H9 (cell line): ENCODE data around the gene NHS. TPM values are rescaled to one million over a fixed set of nuclear protein-coding genes. Genes with fewer than 3 reads are reported as not detected.

Experiments used
- DNase-seq: peaks from one replicate; pipeline ENCODE4 v3.0.0-alpha.2; 2017
- H2AFZ ChIP-seq: one replicate; pipeline ENCODE4 v1.6.1; 2013; ENCODE audit warnings: mild to moderate bottlenecking, low read length, control low read depth, moderate library complexity
- H2AK5ac ChIP-seq: 2 replicates; pipeline ENCODE4 v1.6.1; 2013; ENCODE audit warnings: low read length, control low read depth, mixed read lengths; ENCODE audit not compliant: insufficient read length
- H2BK120ac ChIP-seq: one replicate; pipeline ENCODE4 v1.6.1; 2013; ENCODE audit warnings: low read depth, mild to moderate bottlenecking, low read length, control low read depth, inconsistent platforms; ENCODE audit not compliant: poor library complexity, severe bottlenecking
- H2BK12ac ChIP-seq: 2 replicates; pipeline ENCODE4 v1.6.1; 2013; ENCODE audit warnings: low read length, control low read depth, mixed read lengths, low read depth; ENCODE audit not compliant: insufficient read length
- H2BK15ac ChIP-seq: 2 replicates; pipeline ENCODE4 v1.6.1; 2013; ENCODE audit warnings: low read depth, low read length, control low read depth
- H2BK20ac ChIP-seq: one replicate; pipeline ENCODE4 v1.6.1; 2013; ENCODE audit warnings: low read depth, mild to moderate bottlenecking, low read length, control low read depth, inconsistent platforms; ENCODE audit not compliant: poor library complexity, severe bottlenecking
- H2BK5ac ChIP-seq: 2 replicates; pipeline ENCODE4 v1.6.1; 2013; ENCODE audit warnings: low read length, control low read depth, mixed read lengths; ENCODE audit not compliant: insufficient read length
- H3K14ac ChIP-seq: 2 replicates; pipeline ENCODE4 v1.6.1; 2013; ENCODE audit warnings: low read length, control low read depth; ENCODE audit not compliant: insufficient read depth
- H3K18ac ChIP-seq: 2 replicates; pipeline ENCODE4 v1.6.1; 2013; ENCODE audit warnings: low read depth, mild to moderate bottlenecking, mixed read lengths, low read length, control low read depth; ENCODE audit not compliant: insufficient read length
- H3K23ac ChIP-seq: 2 replicates; pipeline ENCODE4 v1.6.1; 2013; ENCODE audit warnings: low read length, control low read depth, mixed read lengths, low read depth; ENCODE audit not compliant: insufficient read length
- H3K23me2 ChIP-seq: 2 replicates; pipeline ENCODE4 v1.6.1; 2013; ENCODE audit warnings: low read depth, mild to moderate bottlenecking, mixed read lengths, low read length, control low read depth; ENCODE audit not compliant: insufficient read length, poor library complexity, severe bottlenecking
- H3K27ac ChIP-seq: 2 replicates; pipeline ENCODE4 v1.5.1; 2013; ENCODE audit warnings: low read length, control low read depth, mixed read lengths, low read depth; ENCODE audit not compliant: insufficient read length
- H3K27me3 ChIP-seq: 2 replicates; pipeline ENCODE4 v1.6.1; 2013; ENCODE audit warnings: low read length, control low read depth, inconsistent platforms; ENCODE audit not compliant: insufficient read depth
- H3K4ac ChIP-seq: 2 replicates; pipeline ENCODE4 v1.6.1; 2013; ENCODE audit warnings: low read depth, mild to moderate bottlenecking, control low read depth, inconsistent platforms, low read length, moderate library complexity
- H3K4me1 ChIP-seq: 2 replicates; pipeline ENCODE4 v1.6.1; 2013; ENCODE audit warnings: low read length, control low read depth, inconsistent platforms; ENCODE audit not compliant: insufficient read depth
- H3K4me2 ChIP-seq: 2 replicates; pipeline ENCODE4 v1.6.1; 2013; ENCODE audit warnings: low read length, control low read depth, mixed read lengths; ENCODE audit not compliant: insufficient read length, insufficient read depth
- H3K56ac ChIP-seq: 2 replicates; pipeline ENCODE4 v1.6.1; 2013; ENCODE audit warnings: low read depth, mild to moderate bottlenecking, mixed read lengths, low read length, control low read depth; ENCODE audit not compliant: insufficient read length
- H3K79me1 ChIP-seq: 2 replicates; pipeline ENCODE4 v1.6.1; 2013; ENCODE audit warnings: low read depth, mild to moderate bottlenecking, moderate library complexity, low read length, control low read depth, inconsistent platforms; ENCODE audit not compliant: insufficient read depth, poor library complexity, severe bottlenecking
- H3K79me2 ChIP-seq: 2 replicates; pipeline ENCODE4 v1.6.1; 2013; ENCODE audit warnings: low read length, control low read depth, inconsistent platforms; ENCODE audit not compliant: insufficient read depth
- H3K9ac ChIP-seq: 2 replicates; pipeline ENCODE4 v1.6.1; 2013; ENCODE audit warnings: low read length, control low read depth, mixed read lengths; ENCODE audit not compliant: insufficient read length; ENCODE audit errors: extremely low read depth
- H3K9me3 ChIP-seq: one replicate; pipeline ENCODE4 v1.6.1; 2013; ENCODE audit warnings: low read depth, low read length, inconsistent platforms; ENCODE audit not compliant: control insufficient read depth
- H3T11ph ChIP-seq: one replicate; pipeline ENCODE4 v1.6.1; 2013; ENCODE audit warnings: mild to moderate bottlenecking, low read length, control low read depth, inconsistent platforms
- H4K20me1 ChIP-seq: one replicate; pipeline ENCODE4 v1.6.1; 2013; ENCODE audit not compliant: control insufficient read depth, insufficient read length, insufficient read depth
- H4K5ac ChIP-seq: 2 replicates; pipeline ENCODE4 v1.6.1; 2013; ENCODE audit warnings: low read depth, mild to moderate bottlenecking, mixed read lengths, low read length, control low read depth; ENCODE audit not compliant: insufficient read length
- H4K8ac ChIP-seq: replicated peaks from 2 replicates; pipeline ENCODE4 v1.6.1; 2013; ENCODE audit warnings: low read length, control low read depth, mixed read lengths, low read depth; ENCODE audit not compliant: insufficient read length
- H4K91ac ChIP-seq: 2 replicates; pipeline ENCODE4 v1.6.1; 2013; ENCODE audit warnings: low read depth, mild to moderate bottlenecking, moderate library complexity, mixed read lengths, low read length, control low read depth; ENCODE audit not compliant: insufficient read length
- H3K27ac Mint-ChIP-seq, 3 experiments: 2 replicates in 2 of 3; 3 replicates in 1 of 3; pipeline ENCODE4 v1.8.0; 2020 to 2021; ENCODE audit warnings: mixed read lengths in 3 of 3, mild to moderate bottlenecking in 1 of 3, moderate library complexity in 1 of 3
- H3K27me3 Mint-ChIP-seq: 2 replicates; pipeline ENCODE4 v1.8.0; 2021; ENCODE audit warnings: low read depth, mild to moderate bottlenecking, moderate library complexity, mixed read lengths
- H3K36me3 Mint-ChIP-seq, 3 experiments: 2 replicates in 2 of 3; 3 replicates in 1 of 3; pipeline ENCODE4 v1.8.0; 2020 to 2021; ENCODE audit warnings: low read depth in 3 of 3, mixed read lengths in 3 of 3; ENCODE audit not compliant: insufficient read depth in 1 of 3
- H3K4me1 Mint-ChIP-seq, 2 experiments: 2 replicates each; pipeline ENCODE4 v1.8.0; 2020; ENCODE audit warnings: mixed read lengths in 2 of 2
- H3K4me3 Mint-ChIP-seq, 2 experiments: 2 replicates in 1 of 2; 3 replicates in 1 of 2; pipeline ENCODE4 v1.8.0; 2020 to 2021; ENCODE audit warnings: mild to moderate bottlenecking in 2 of 2, mixed read lengths in 2 of 2, moderate library complexity in 1 of 2
- H3K9me3 Mint-ChIP-seq, 2 experiments: 2 replicates in 1 of 2; 3 replicates in 1 of 2; pipeline ENCODE4 v1.8.0; 2020; ENCODE audit warnings: mild to moderate bottlenecking in 2 of 2, mixed read lengths in 2 of 2, moderate library complexity in 1 of 2
- WGBS: extraction: QIAGEN DNeasy Blood & Tissue Kit; methylation state at CpG from one replicate; pipeline ENCODE4 v1.1.7; 2013; ENCODE audit warnings: missing lambda C conversion rate, low lambda C conversion rate, mixed read lengths; ENCODE audit not compliant: insufficient read length; ENCODE audit errors: extremely low coverage; 5-methylcytosine and 5-hydroxymethylcytosine counted together
- total RNA-seq: library from RNA; stranded (reverse); gene quantifications from 2 replicates; pipeline ENCODE4 v1.2.1, GENCODE V29; 2021
- TF ChIP-seq, protein P1 (sequence below): fragments of 200-600 bp; sonication (generic); conservative IDR thresholded peaks from 3 replicates; pipeline ENCODE4 v1.8.0; 2021; ENCODE audit warnings: antibody characterized with exemption, mild to moderate bottlenecking

The NHS gene
- total RNA-seq, 1 experiment from 2014 or later = 8.7 TPM

DNA sequence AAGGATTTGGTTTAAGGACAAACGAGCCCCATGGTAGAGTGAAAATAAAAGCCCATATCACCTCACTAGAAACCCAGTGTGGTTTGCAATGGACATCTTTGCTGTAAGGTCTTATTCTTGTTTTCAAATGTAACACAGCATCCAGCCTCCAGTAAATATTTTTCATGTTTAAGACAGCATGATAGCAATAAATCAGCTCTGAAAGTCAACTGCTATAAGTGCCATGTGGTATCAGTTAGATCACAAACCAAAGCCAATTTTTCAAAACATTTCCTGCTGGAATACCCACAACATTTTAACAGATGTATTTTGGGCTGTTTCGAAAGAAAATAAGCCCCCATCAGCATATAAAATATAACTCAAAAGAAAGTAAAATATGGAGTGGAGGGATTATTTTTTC is 338.3 kb downstream of the NHS start:
- Histone ChIP-seq H2BK20ac (no peak overlapping the region), H3K4me2 (no peak overlapping the region), H2AFZ (no peak overlapping the region), H4K5ac (no peak overlapping the region), H2BK120ac (no peak overlapping the region), H3T11ph (no peak overlapping the region), H2BK15ac (no peak overlapping the region), H4K8ac (no peak overlapping the region), H3K4ac (no peak overlapping the region), H3K27ac (no peak overlapping the region), H3K79me2 (no peaks in the 10 kb centered on the region), H3K27me3 (no peaks in the 10 kb centered on the region), H3K23me2 (no peaks in the 10 kb centered on the region), H2BK12ac (no peak overlapping the region), H3K79me1 (no peaks in the 10 kb centered on the region), H3K14ac (no peak overlapping the region), H4K20me1 (no peaks in the 10 kb centered on the region), H2BK5ac (no peak overlapping the region), H3K56ac (no peak overlapping the region), H3K4me1 (no peaks in the 10 kb centered on the region), H2AK5ac (no peak overlapping the region), H4K91ac (no peak overlapping the region), H3K23ac (no peak overlapping the region), H3K9me3 (no peaks in the 10 kb centered on the region), H3K9ac (no peak overlapping the region), H3K18ac (no peak overlapping the region)
- Mint-ChIP-seq H3K36me3 (no peaks in the 10 kb centered on the region), H3K27ac (no peak overlapping the region), H3K27me3 (peaks cover 9% of the 10 kb centered on the region), H3K4me3 (no peak overlapping the region), H3K9me3 (no peaks in the 10 kb centered on the region), H3K4me1 (no peaks in the 10 kb centered on the region)
- TF ChIP-seq, protein P1, sequence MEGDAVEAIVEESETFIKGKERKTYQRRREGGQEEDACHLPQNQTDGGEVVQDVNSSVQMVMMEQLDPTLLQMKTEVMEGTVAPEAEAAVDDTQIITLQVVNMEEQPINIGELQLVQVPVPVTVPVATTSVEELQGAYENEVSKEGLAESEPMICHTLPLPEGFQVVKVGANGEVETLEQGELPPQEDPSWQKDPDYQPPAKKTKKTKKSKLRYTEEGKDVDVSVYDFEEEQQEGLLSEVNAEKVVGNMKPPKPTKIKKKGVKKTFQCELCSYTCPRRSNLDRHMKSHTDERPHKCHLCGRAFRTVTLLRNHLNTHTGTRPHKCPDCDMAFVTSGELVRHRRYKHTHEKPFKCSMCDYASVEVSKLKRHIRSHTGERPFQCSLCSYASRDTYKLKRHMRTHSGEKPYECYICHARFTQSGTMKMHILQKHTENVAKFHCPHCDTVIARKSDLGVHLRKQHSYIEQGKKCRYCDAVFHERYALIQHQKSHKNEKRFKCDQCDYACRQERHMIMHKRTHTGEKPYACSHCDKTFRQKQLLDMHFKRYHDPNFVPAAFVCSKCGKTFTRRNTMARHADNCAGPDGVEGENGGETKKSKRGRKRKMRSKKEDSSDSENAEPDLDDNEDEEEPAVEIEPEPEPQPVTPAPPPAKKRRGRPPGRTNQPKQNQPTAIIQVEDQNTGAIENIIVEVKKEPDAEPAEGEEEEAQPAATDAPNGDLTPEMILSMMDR = no peak
- no CpG with 5 or more reads among the region's 2 CpGs for WGBS
- DNase-seq = no peak
